Endodermal cell (in vitro differentiated cells): ENCODE data around the gene ACTN4. TPM values are rescaled to one million over a fixed set of nuclear protein-coding genes. Genes with fewer than 3 reads are reported as not detected.

Source experiments
- DNase-seq: peaks from one replicate; pipeline ENCODE4 v3.0.0-alpha.2; 2017
- H3K27ac ChIP-seq: 2 replicates; pipeline ENCODE4 v1.5.1; 2013; ENCODE audit warnings: mild to moderate bottlenecking, low read depth, low read length, moderate library complexity
- H3K27me3 ChIP-seq: 2 replicates; pipeline ENCODE4 v1.6.1; 2013; ENCODE audit warnings: mild to moderate bottlenecking, low read length, moderate library complexity; ENCODE audit not compliant: insufficient read depth, control insufficient read depth, poor library complexity, severe bottlenecking
- H3K36me3 ChIP-seq: 2 replicates; pipeline ENCODE4 v1.7.0; 2013; ENCODE audit warnings: mild to moderate bottlenecking, low read length, moderate library complexity; ENCODE audit not compliant: control insufficient read depth, insufficient read depth
- H3K4me1 ChIP-seq: one replicate; pipeline ENCODE4 v1.7.0; 2013; ENCODE audit warnings: low read length; ENCODE audit not compliant: control insufficient read depth, insufficient read depth
- H3K4me3 ChIP-seq: 2 replicates; pipeline ENCODE4 v1.5.1; 2013; ENCODE audit warnings: mild to moderate bottlenecking, low read length, moderate library complexity
- H3K9ac ChIP-seq: 2 replicates; pipeline ENCODE4 v1.6.1; 2013; ENCODE audit warnings: mild to moderate bottlenecking, low read length, moderate library complexity; ENCODE audit not compliant: poor library complexity, severe bottlenecking; ENCODE audit errors: extremely low read depth
- H3K9me3 ChIP-seq: 2 replicates; pipeline ENCODE4 v1.6.1; 2013; ENCODE audit warnings: mild to moderate bottlenecking, low read length, moderate library complexity; ENCODE audit not compliant: control insufficient read depth
- H3K27ac Mint-ChIP-seq: 2 replicates; pipeline ENCODE4 v1.8.0; 2020; ENCODE audit warnings: mixed read lengths
- H3K27me3 Mint-ChIP-seq: 2 replicates; pipeline ENCODE4 v1.8.0; 2021; ENCODE audit warnings: mild to moderate bottlenecking, mixed read lengths; ENCODE audit not compliant: insufficient read depth
- H3K36me3 Mint-ChIP-seq: 2 replicates; pipeline ENCODE4 v1.8.0; 2020; ENCODE audit warnings: low read depth, mixed read lengths
- H3K4me1 Mint-ChIP-seq: 2 replicates; pipeline ENCODE4 v1.8.0; 2020; ENCODE audit warnings: mixed read lengths
- H3K4me3 Mint-ChIP-seq: 2 replicates; pipeline ENCODE4 v1.8.0; 2020; ENCODE audit warnings: mild to moderate bottlenecking, moderate library complexity, mixed read lengths
- H3K9me3 Mint-ChIP-seq: 2 replicates; pipeline ENCODE4 v1.8.0; 2020; ENCODE audit warnings: mild to moderate bottlenecking, mixed read lengths
- WGBS, 2 experiments: methylation state at CpG; one replicate each; pipeline versions ENCODE4 v1.1.5 to v1.1.7; 2013; ENCODE audit warnings: missing lambda C conversion rate in 2 of 2, mixed read lengths in 1 of 2; ENCODE audit not compliant: insufficient coverage in 1 of 2, insufficient read length in 1 of 2; 5-methylcytosine and 5-hydroxymethylcytosine counted together
- total RNA-seq, 2 donors: library from RNA; stranded (reverse); fragmentation: NEBNext Ultra II Directional in 1 of 2; extraction: Animal tissue kit (Norgen Biotek cat#: 25700) in 1 of 2; gene quantifications; 2 replicates in 1 of 2; 3 replicates in 1 of 2; pipeline ENCODE4 v1.2.1, GENCODE V29; 2021
- TF ChIP-seq, protein P1 (sequence below): fragments of 200-600 bp; sonication (generic); conservative IDR thresholded peaks from 2 replicates; pipeline ENCODE4 v1.5.0; 2021; ENCODE audit warnings: antibody characterized with exemption, mild to moderate bottlenecking

Gene ACTN4
- total RNA-seq, 2 donors from 2014 or later = 378 to 437 TPM

DNA sequence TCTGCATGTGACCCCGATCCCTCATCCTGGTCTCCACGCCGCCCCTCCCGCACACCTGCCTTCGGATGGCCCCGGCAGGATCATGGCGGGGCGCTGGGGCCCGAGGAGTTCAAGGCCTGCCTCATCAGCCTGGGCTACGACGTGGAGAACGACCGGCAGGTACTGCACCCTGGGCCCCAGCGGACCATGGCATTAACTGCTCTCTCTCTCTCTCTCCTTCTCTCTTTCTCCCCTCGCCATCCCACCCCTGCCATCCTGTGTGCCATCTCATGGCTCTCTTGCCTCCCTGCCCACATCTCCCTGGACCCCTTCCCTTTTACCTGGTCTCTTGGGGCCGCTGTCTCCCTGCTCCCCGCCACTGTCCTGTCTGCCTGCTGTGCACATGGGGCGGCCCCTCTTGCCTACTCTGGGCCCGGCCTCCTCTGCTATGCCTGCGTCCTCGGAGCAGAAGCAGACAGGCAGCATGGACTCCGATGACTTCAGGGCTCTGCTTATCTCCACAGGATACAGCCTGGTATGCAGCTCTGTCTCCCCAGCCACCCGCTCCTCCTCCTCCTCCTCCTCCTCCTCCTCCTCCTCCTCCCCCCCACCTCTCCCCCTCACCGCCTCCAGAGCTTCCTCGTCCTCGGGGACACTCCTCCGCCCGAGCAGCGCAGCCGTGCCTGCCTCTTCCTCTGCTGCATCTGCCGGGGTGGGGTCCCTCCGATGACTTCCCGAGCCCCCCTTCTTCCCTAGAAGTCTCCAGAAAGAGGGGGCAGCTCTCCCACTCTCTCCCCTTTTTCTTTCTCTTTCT, 80.6 kb downstream of the ACTN4 start:
- Histone ChIP-seq H3K27me3 (no peaks in the 10 kb centered on the region), H3K36me3 (peaks cover 68% of the 10 kb centered on the region), H3K9me3 (no peaks in the 10 kb centered on the region), H3K4me1 (peaks cover 8% of the 10 kb centered on the region), H3K4me3 (no peak overlapping the region), H3K9ac (no peak overlapping the region), H3K27ac (peak overlapping the region; percentile 44)
- DNase-seq = no peak
- Mint-ChIP-seq H3K9me3 (no peaks in the 10 kb centered on the region), H3K36me3 (peaks cover 62% of the 10 kb centered on the region), H3K4me1 (peaks cover 21% of the 10 kb centered on the region), H3K27ac (no peak overlapping the region), H3K27me3 (no peaks in the 10 kb centered on the region), H3K4me3 (no peak overlapping the region)
- TF ChIP-seq, protein P1, sequence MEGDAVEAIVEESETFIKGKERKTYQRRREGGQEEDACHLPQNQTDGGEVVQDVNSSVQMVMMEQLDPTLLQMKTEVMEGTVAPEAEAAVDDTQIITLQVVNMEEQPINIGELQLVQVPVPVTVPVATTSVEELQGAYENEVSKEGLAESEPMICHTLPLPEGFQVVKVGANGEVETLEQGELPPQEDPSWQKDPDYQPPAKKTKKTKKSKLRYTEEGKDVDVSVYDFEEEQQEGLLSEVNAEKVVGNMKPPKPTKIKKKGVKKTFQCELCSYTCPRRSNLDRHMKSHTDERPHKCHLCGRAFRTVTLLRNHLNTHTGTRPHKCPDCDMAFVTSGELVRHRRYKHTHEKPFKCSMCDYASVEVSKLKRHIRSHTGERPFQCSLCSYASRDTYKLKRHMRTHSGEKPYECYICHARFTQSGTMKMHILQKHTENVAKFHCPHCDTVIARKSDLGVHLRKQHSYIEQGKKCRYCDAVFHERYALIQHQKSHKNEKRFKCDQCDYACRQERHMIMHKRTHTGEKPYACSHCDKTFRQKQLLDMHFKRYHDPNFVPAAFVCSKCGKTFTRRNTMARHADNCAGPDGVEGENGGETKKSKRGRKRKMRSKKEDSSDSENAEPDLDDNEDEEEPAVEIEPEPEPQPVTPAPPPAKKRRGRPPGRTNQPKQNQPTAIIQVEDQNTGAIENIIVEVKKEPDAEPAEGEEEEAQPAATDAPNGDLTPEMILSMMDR = no peak
- WGBS, 2 experiments = 90 to 92% methylated on average over 12 to 32 of the region's 33 CpGs

DNA sequence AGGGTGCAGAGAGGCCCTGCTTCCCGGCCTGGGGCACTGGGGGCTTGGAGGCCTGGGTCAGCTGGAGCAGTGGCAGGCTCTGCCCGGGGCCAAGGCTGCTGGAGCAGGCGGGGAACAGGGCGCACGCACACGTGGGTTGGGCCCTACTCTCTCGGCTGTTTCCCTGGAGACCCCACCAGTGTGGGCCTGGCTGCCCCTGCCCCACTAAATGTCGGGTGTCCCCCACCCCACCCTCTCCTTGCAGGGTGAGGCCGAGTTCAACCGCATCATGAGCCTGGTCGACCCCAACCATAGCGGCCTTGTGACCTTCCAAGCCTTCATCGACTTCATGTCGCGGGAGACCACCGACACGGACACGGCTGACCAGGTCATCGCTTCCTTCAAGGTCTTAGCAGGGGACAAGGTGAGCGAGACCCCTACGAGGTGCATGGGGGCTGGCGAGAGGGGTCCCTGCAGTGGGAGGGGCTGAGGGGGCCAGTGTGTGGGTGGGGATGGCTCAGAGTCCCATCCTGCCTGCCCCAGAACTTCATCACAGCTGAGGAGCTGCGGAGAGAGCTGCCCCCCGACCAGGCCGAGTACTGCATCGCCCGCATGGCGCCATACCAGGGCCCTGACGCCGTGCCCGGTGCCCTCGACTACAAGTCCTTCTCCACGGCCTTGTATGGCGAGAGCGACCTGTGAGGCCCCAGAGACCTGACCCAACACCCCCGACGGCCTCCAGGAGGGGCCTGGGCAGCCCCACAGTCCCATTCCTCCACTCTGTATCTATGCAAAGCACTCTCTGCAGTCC, 81.5 kb downstream of the ACTN4 start:
- peaks cover 4% of the 10 kb centered on the region for H3K4me1 ChIP-seq
- H3K4me1 Mint-ChIP-seq = peaks cover 14% of the 10 kb centered on the region
- no peak for DNase-seq
- 93 to 97% methylated on average over 24 to 37 of the region's 37 CpGs for WGBS, 2 experiments
- H3K36me3 ChIP-seq = peaks cover 60% of the 10 kb centered on the region
- H3K4me3 Mint-ChIP-seq = no peak overlapping the region
- no peak overlapping the region for H3K27ac Mint-ChIP-seq
- peak overlapping the region; percentile 24 for H3K27ac ChIP-seq
- TF ChIP-seq, protein P1 = no peak
- H3K4me3 ChIP-seq = no peak overlapping the region
- no peaks in the 10 kb centered on the region for H3K27me3 ChIP-seq
- H3K9me3 ChIP-seq = no peaks in the 10 kb centered on the region
- no peak overlapping the region for H3K9ac ChIP-seq
- no peaks in the 10 kb centered on the region for H3K27me3 Mint-ChIP-seq
- H3K9me3 Mint-ChIP-seq = no peaks in the 10 kb centered on the region
- peaks cover 55% of the 10 kb centered on the region for H3K36me3 Mint-ChIP-seq

DNA sequence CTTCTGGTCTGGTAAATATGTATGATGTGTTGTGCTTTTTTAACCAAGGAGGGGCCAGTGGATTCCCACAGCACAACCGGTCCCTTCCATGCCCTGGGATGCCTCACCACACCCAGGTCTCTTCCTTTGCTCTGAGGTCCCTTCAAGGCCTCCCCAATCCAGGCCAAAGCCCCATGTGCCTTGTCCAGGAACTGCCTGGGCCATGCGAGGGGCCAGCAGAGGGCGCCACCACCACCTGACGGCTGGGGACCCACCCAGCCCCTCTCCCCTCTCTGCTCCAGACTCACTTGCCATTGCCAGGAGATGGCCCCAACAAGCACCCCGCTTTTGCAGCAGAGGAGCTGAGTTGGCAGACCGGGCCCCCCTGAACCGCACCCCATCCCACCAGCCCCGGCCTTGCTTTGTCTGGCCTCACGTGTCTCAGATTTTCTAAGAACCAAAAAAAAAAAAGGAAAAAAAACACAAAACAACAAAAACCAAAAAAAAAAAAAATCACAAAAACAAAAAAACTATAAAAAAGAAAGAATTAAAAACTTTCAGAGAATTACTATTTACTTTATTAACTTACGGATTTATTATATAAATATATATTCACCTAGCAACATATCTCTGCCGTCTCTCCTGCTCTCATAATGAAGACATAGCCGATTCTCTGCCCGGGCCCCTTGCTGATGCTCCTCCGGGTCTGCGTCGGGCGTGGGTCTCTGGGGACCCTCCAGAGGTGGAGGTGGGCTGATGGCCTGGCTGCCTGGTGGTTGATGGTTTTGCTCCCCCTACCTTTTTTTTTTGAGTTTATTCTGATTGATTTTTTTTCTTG, 82.4 kb downstream of the ACTN4 start:
- DNase-seq = peak; percentile 95
- Mint-ChIP-seq H3K4me1 (peaks cover 14% of the 10 kb centered on the region), H3K36me3 (peaks cover 47% of the 10 kb centered on the region), H3K4me3 (no peak overlapping the region), H3K27ac (no peak overlapping the region), H3K27me3 (no peaks in the 10 kb centered on the region), H3K9me3 (no peaks in the 10 kb centered on the region)
- TF ChIP-seq, protein P1 = peak; percentile 97
- Histone ChIP-seq H3K4me1 (peaks cover 8% of the 10 kb centered on the region), H3K4me3 (no peak overlapping the region), H3K9ac (no peak overlapping the region), H3K36me3 (peaks cover 51% of the 10 kb centered on the region), H3K27me3 (no peaks in the 10 kb centered on the region), H3K9me3 (no peaks in the 10 kb centered on the region), H3K27ac (no peak overlapping the region)
- WGBS, 2 experiments = 74 to 92% methylated on average over 11 to 16 of the region's 17 CpGs
